Mesenchymal stem cell (in vitro differentiated cells and primary cell): Measurements from ENCODE around the gene TMOD2.
A peak's percentile ranks its signal among the peaks of the same experiment; 100 is the strongest.

Experiments
- DNase-seq: peaks from one replicate; pipeline ENCODE4 v3.0.0-alpha.2; 2013
- H2AFZ ChIP-seq: one replicate; pipeline ENCODE4 v1.6.1; 2013; ENCODE audit warnings: low read depth, mild to moderate bottlenecking, control low read depth, inconsistent platforms, low read length, moderate library complexity
- H2AK5ac ChIP-seq: 2 replicates; pipeline ENCODE4 v1.6.1; 2013; ENCODE audit warnings: low read length, moderate library complexity, mild to moderate bottlenecking, inconsistent platforms; ENCODE audit not compliant: severe bottlenecking
- H2BK120ac ChIP-seq: one replicate; pipeline ENCODE4 v1.6.1; 2013; ENCODE audit warnings: low read depth, mild to moderate bottlenecking, inconsistent platforms, low read length, moderate library complexity
- H2BK12ac ChIP-seq, 2 experiments: one replicate each; pipeline ENCODE4 v1.6.1; 2013; ENCODE audit warnings: inconsistent platforms in 2 of 2, low read length in 2 of 2, mild to moderate bottlenecking in 2 of 2, moderate library complexity in 2 of 2, control low read depth in 1 of 2
- H2BK15ac ChIP-seq: one replicate; pipeline ENCODE4 v1.6.1; 2013; ENCODE audit warnings: mild to moderate bottlenecking, low read depth, inconsistent platforms; ENCODE audit not compliant: poor library complexity, severe bottlenecking
- H2BK5ac ChIP-seq: 2 replicates; pipeline ENCODE4 v1.6.1; 2013; ENCODE audit warnings: low read depth, mild to moderate bottlenecking, low read length, control low read depth, inconsistent platforms; ENCODE audit not compliant: poor library complexity, severe bottlenecking
- H3K14ac ChIP-seq, 2 experiments: one replicate each; pipeline ENCODE4 v1.6.1; 2013; ENCODE audit warnings: inconsistent platforms in 2 of 2, low read length in 2 of 2, control low read depth in 1 of 2, mild to moderate bottlenecking in 1 of 2, moderate library complexity in 1 of 2
- H3K18ac ChIP-seq, 2 experiments: one replicate each; pipeline ENCODE4 v1.6.1; 2013; ENCODE audit warnings: inconsistent platforms in 2 of 2, low read length in 2 of 2, control low read depth in 1 of 2, low read depth in 1 of 2, mild to moderate bottlenecking in 1 of 2
- H3K23ac ChIP-seq, 2 experiments: one replicate each; pipeline ENCODE4 v1.6.1; 2013; ENCODE audit warnings: inconsistent platforms in 2 of 2, low read length in 2 of 2, mild to moderate bottlenecking in 2 of 2, moderate library complexity in 2 of 2, control low read depth in 1 of 2
- H3K27ac ChIP-seq: 2 replicates; pipeline ENCODE4 v1.5.1; 2013; ENCODE audit warnings: mild to moderate bottlenecking, moderate library complexity, low read length, control low read depth, inconsistent platforms; ENCODE audit not compliant: poor library complexity, severe bottlenecking
- H3K27me3 ChIP-seq, 2 experiments: 2 replicates each; pipeline versions ENCODE4 v1.6.1 to v1.7.0; 2013; ENCODE audit warnings: low read length in 2 of 2, mild to moderate bottlenecking in 2 of 2, moderate library complexity in 2 of 2, control low read depth in 1 of 2, inconsistent platforms in 1 of 2; ENCODE audit not compliant: control insufficient read depth in 1 of 2, insufficient read depth in 1 of 2
- H3K36me3 ChIP-seq, 2 experiments: 2 replicates each; pipeline versions ENCODE4 v1.6.1 to v1.7.0; 2013; ENCODE audit warnings: low read length in 2 of 2, control low read depth in 1 of 2, inconsistent platforms in 1 of 2, low read depth in 1 of 2, mild to moderate bottlenecking in 1 of 2; ENCODE audit not compliant: insufficient read depth in 2 of 2, control insufficient read depth in 1 of 2
- H3K4ac ChIP-seq, 2 experiments: one replicate each; pipeline ENCODE4 v1.6.1; 2013; ENCODE audit warnings: inconsistent platforms in 2 of 2, low read length in 2 of 2, mild to moderate bottlenecking in 2 of 2, moderate library complexity in 2 of 2, control low read depth in 1 of 2, low read depth in 1 of 2
- H3K4me1 ChIP-seq: 2 replicates; pipeline ENCODE4 v1.6.1; 2013; ENCODE audit warnings: low read depth, low read length, control low read depth; ENCODE audit not compliant: control insufficient read depth, insufficient read depth
- H3K4me2 ChIP-seq: 2 replicates; pipeline ENCODE4 v1.6.1; 2013; ENCODE audit warnings: low read length, mild to moderate bottlenecking, inconsistent platforms; ENCODE audit not compliant: poor library complexity, severe bottlenecking
- H3K4me3 ChIP-seq, 2 experiments: 2 replicates each; pipeline versions ENCODE4 v1.5.1 to v1.7.0; 2013; ENCODE audit warnings: low read length in 2 of 2, mild to moderate bottlenecking in 2 of 2, control low read depth in 1 of 2, low read depth in 1 of 2; ENCODE audit not compliant: insufficient read depth in 1 of 2
- H3K79me1 ChIP-seq: replicated peaks from 2 replicates; pipeline ENCODE4 v1.6.1; 2013; ENCODE audit warnings: mild to moderate bottlenecking, control low read depth, low read length, inconsistent platforms; ENCODE audit not compliant: poor library complexity, severe bottlenecking
- H3K9ac ChIP-seq: 2 replicates; pipeline ENCODE4 v1.7.0; 2013; ENCODE audit warnings: mild to moderate bottlenecking, low read length, moderate library complexity
- H3K9me3 ChIP-seq: 2 replicates; pipeline ENCODE4 v1.7.0; 2013; ENCODE audit warnings: mild to moderate bottlenecking, low read length; ENCODE audit not compliant: control insufficient read depth
- H4K8ac ChIP-seq: one replicate; pipeline ENCODE4 v1.6.1; 2013; ENCODE audit warnings: inconsistent platforms, mild to moderate bottlenecking, low read length, moderate library complexity
- H4K91ac ChIP-seq: one replicate; pipeline ENCODE4 v1.6.1; 2013; ENCODE audit warnings: mild to moderate bottlenecking, low read length, inconsistent platforms
- WGBS: methylation state at CpG from one replicate; pipeline ENCODE4 v1.1.7; 2013; ENCODE audit warnings: mixed read lengths; 5-methylcytosine and 5-hydroxymethylcytosine counted together

Gene TMOD2

GRCh38 chr15:51828621-51829375 lies 77.4 kb downstream of the TMOD2 start:
- Histone ChIP-seq H3K18ac (peak overlapping the region in 1 of 2 experiments; percentile 11), H2BK15ac (no peak overlapping the region), H2AFZ (peak overlapping the region; percentile 39), H4K8ac (no peak overlapping the region), H3K9ac (no peak overlapping the region), H4K91ac (no peak overlapping the region), H3K27me3 (no peaks in the 10 kb centered on the region), H3K14ac (no peak overlapping the region), H3K9me3 (no peaks in the 10 kb centered on the region), H3K4me2 (peak overlapping the region; percentile 34), H3K79me1 (no peaks in the 10 kb centered on the region), H3K4me3 (peak overlapping the region in 1 of 2 experiments; percentile 97), H3K36me3 (no peaks in the 10 kb centered on the region), H3K4me1 (peaks cover 5% of the 10 kb centered on the region), H2AK5ac (peak overlapping the region; percentile 69), H3K23ac (no peak overlapping the region), H2BK120ac (peak overlapping the region; percentile 19), H2BK5ac (no peak overlapping the region), H3K27ac (peak overlapping the region; percentile 53), H2BK12ac (no peak overlapping the region), H3K4ac (no peak overlapping the region)
- 72% methylated on average over 9 of the region's 9 CpGs for WGBS
- DNase-seq: no peak

DNA sequence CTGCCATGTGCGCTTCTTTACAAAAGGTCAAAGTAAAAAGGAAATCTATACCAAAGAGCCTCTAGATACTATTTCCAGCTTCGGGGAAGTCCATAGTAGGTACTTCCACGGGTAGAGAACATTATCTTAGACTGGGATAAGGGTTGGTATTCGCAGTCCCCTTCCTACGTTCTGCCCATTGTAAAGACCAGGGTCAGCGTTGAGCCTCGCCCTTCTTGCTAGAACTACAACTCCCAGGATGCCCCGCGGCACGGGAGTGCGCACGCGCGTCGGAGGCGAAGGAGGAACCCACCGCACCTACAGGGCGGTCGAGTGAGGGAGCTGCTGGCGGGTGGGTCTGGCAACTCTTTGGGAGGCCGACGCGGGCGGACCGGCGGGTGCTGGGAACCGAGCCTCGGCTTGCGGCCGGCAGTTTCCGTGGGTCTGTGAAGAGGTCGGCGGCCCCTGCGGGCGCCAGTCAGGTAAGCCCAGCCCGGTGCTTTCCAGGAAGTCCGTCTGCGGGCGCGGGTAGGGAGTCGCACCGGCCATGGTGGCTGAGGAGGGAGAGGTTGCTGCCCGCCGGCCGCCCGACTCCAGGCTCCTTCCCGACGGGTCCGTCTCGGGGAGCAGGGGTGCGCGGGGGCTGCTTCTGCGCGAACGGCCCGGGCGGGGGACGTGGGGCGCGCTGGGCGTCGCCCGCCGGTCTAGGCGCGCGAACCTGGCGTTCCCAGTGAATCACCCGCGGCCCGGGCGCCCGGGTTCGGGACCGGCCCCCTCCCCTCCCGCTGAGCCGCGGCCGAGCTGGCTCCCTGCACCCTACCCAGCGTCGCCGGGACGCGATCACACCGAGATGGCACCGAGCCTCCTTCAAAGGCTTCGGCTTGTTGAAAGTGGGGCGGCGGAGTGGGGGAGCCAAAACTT lies 78.2 kb downstream of the TMOD2 start, which contains the start of gene TMOD3:
TSS of gene TMOD3 (plus strand) at position 278 of the 900 bp plus-strand sequence. CDS start 33,232 bp downstream, outside the sequence.
- Histone ChIP-seq H2BK15ac (peak within 1 kb of the TSS; percentile 80), H3K14ac (peak within 1 kb of the TSS; percentile 2 to 97), H4K8ac (peak within 1 kb of the TSS; percentile 95), H2AFZ (peak within 1 kb of the TSS; percentile 39), H3K27ac (peak within 1 kb of the TSS; percentile 67), H3K27me3 (no peaks in the 10 kb centered on the region), H3K79me1 (no peaks in the 10 kb centered on the region), H2BK5ac (peak within 1 kb of the TSS; percentile 89), H3K36me3 (no peaks in the 10 kb centered on the region), H4K91ac (peak within 1 kb of the TSS; percentile 83), H2BK120ac (peak within 1 kb of the TSS; percentile 61), H3K4me1 (peaks cover 5% of the 10 kb centered on the region), H3K4me2 (peak within 1 kb of the TSS; percentile 59), H3K9ac (peak within 1 kb of the TSS; percentile 95), H3K18ac (peak within 1 kb of the TSS; percentile 98), H3K23ac (peak within 1 kb of the TSS in 1 of 2 experiments; percentile 83), H3K9me3 (no peaks in the 10 kb centered on the region), H3K4ac (peak within 1 kb of the TSS; percentile 51 to 98), H3K4me3 (peak within 1 kb of the TSS; percentile 97 to 99), H2AK5ac (peak within 1 kb of the TSS; percentile 69), H2BK12ac (peak within 1 kb of the TSS; percentile 63 to 77)
- DNase-seq: peak; percentile 92
- 2% methylated on average over 68 of the region's 89 CpGs for WGBS

GRCh38 chr15:51830276-51830806 lies 78.9 kb downstream of the TMOD2 start:
- H3K23ac ChIP-seq: peak overlapping the region in 1 of 2 experiments; percentile 59

More at GRCh38 chr15:51830276-51830806, 78.9 kb downstream of the TMOD2 start:
- DNase-seq: peak; percentile 82
- Histone ChIP-seq H4K91ac (no peak overlapping the region), H3K27me3 (no peaks in the 10 kb centered on the region), H3K4me1 (peaks cover 5% of the 10 kb centered on the region), H2BK15ac (peak overlapping the region; percentile 80), H3K36me3 (no peaks in the 10 kb centered on the region), H3K4me3 (peak overlapping the region; percentile 97 to 99), H3K4ac (peak overlapping the region; percentile 51 to 98), H3K9me3 (no peaks in the 10 kb centered on the region), H2AFZ (peak overlapping the region; percentile 6), H4K8ac (peak overlapping the region; percentile 90), H3K27ac (peak overlapping the region; percentile 67), H2AK5ac (no peak overlapping the region), H3K79me1 (no peaks in the 10 kb centered on the region), H3K14ac (peak overlapping the region in 1 of 2 experiments; percentile 59), H3K18ac (peak overlapping the region; percentile 98), H2BK12ac (peak overlapping the region; percentile 54 to 77), H2BK120ac (peak overlapping the region; percentile 61), H2BK5ac (peak overlapping the region; percentile 89), H3K9ac (peak overlapping the region; percentile 95), H3K4me2 (peak overlapping the region; percentile 59)
- WGBS: 3% methylated on average over 8 of the region's 8 CpGs
